Panc1 (cell line): ENCODE measurements around the gene ACTR3C. TPM values are rescaled to one million over a fixed set of nuclear protein-coding genes. Genes with fewer than 3 reads are reported as not detected.

Experiments used
- ATAC-seq: fragments of 200-7000 bp; cut with Tn5 transposase; 2 replicates; pipeline ENCODE4 v1.9.1; 2020; ENCODE audit warnings: mild to moderate bottlenecking, moderate library complexity
- BruUV-seq: library from RNA; stranded (reverse); fragments of 400-500 nt; replicated peaks from 2 replicates; lab custom pipeline; 2021; lab: Mats Ljungman, UMichigan
- CTCF ChIA-PET: fragments of 300-600 bp; sonication (Branson Sonifier 250); formaldehyde crosslinking; loops from one replicate; lab custom pipeline; 2022; ENCODE audit warnings: antibody characterized with exemption; lab: Charles Lee
- POLR2A ChIA-PET: fragments of 300-600 bp; sonication (Branson Sonifier 250); formaldehyde crosslinking; loops from one replicate; lab custom pipeline; 2022; ENCODE audit warnings: antibody characterized with exemption; lab: Charles Lee
- DNase-seq: peaks from one replicate; pipeline ENCODE4 v3.0.0-alpha.2; 2010; ENCODE audit warnings: low read depth, low spot score
- H3K27ac ChIP-seq: 2 replicates; pipeline ENCODE4 v1.5.1; 2011; ENCODE audit warnings: mild to moderate bottlenecking, low read length, inconsistent platforms
- H3K27me3 ChIP-seq: fragments of 200-500 bp; sonication (Bioruptor generic); 2 replicates; pipeline ENCODE4 v1.6.0; 2014; ENCODE audit warnings: low read length, inconsistent platforms; ENCODE audit not compliant: control insufficient read depth, insufficient read depth
- H3K36me3 ChIP-seq: fragments of 200-500 bp; sonication (Bioruptor generic); 2 replicates; pipeline ENCODE4 v1.5.1; 2014; ENCODE audit warnings: inconsistent platforms, mild to moderate bottlenecking, low read length, moderate library complexity; ENCODE audit not compliant: control insufficient read depth, insufficient read depth
- H3K4me1 ChIP-seq: 2 replicates; pipeline ENCODE4 v1.5.1; 2011; ENCODE audit warnings: inconsistent platforms, mild to moderate bottlenecking, low read length, moderate library complexity; ENCODE audit not compliant: control insufficient read depth, insufficient read depth
- H3K4me3 ChIP-seq, 2 experiments: 2 replicates each; pipeline ENCODE4 v1.5.1; 2011 to 2012; ENCODE audit warnings: low read depth in 2 of 2, low read length in 2 of 2, mild to moderate bottlenecking in 2 of 2, inconsistent platforms in 1 of 2, moderate library complexity in 1 of 2
- H3K9me3 ChIP-seq: fragments of 200-500 bp; sonication (Bioruptor generic); 2 replicates; pipeline ENCODE4 v1.5.1; 2014; ENCODE audit warnings: low read depth, mild to moderate bottlenecking, inconsistent platforms, low read length, moderate library complexity; ENCODE audit not compliant: control insufficient read depth, insufficient read depth
- POLR2AphosphoS5 ChIP-seq: IDR thresholded peaks from 2 replicates; pipeline ENCODE4 v1.6.1; 2012; ENCODE audit warnings: mild to moderate bottlenecking, low read depth, low read length, moderate library complexity
- SIN3A ChIP-seq: IDR thresholded peaks from 2 replicates; pipeline ENCODE4 v1.6.1; 2012; ENCODE audit warnings: low read depth, mild to moderate bottlenecking, low read length, moderate library complexity, borderline replicate concordance; ENCODE audit not compliant: insufficient read depth
- TCF7L2 ChIP-seq: IDR thresholded peaks from 2 replicates; pipeline ENCODE4 v1.6.1; 2011; ENCODE audit warnings: mild to moderate bottlenecking, low read depth, low read length, inconsistent platforms
- in situ Hi-C: cut with HindIII; loops from 2 replicates; pipeline ENCODE4 v1.10.0; 2016; ENCODE audit warnings: low sequenced_read_pairs, low pct_unique_long_range_greater_than_20kb
- intact Hi-C: fragments of 100-400 bp; cut with micrococcal nuclease; formaldehyde crosslinking; loops from one replicate; pipeline ENCODE4 v1.10.0; 2022; ENCODE audit not compliant: unreplicated experiment
- total RNA-seq: library from RNA; stranded (reverse); gene quantifications from one replicate; pipeline ENCODE4 v1.2.1, GENCODE V29; 2021; ENCODE audit not compliant: unreplicated experiment
- TF ChIP-seq, protein P1 (sequence below), 2 experiments: IDR thresholded peaks; 2 replicates each; pipeline ENCODE4 v1.6.1; 2011 to 2012; ENCODE audit warnings: low read depth in 2 of 2, control low read depth in 1 of 2, low read length in 1 of 2, mild to moderate bottlenecking in 1 of 2, moderate library complexity in 1 of 2; ENCODE audit not compliant: insufficient read depth in 1 of 2
- TF ChIP-seq, protein P2 (sequence below): fragments of 450-650 bp; IDR thresholded peaks from 2 replicates; pipeline ENCODE4 v1.5.1; 2017; ENCODE audit warnings: mild to moderate bottlenecking

Gene ACTR3C
- total RNA-seq, 1 experiment from 2014 or later, result 6.5 TPM

DNA sequence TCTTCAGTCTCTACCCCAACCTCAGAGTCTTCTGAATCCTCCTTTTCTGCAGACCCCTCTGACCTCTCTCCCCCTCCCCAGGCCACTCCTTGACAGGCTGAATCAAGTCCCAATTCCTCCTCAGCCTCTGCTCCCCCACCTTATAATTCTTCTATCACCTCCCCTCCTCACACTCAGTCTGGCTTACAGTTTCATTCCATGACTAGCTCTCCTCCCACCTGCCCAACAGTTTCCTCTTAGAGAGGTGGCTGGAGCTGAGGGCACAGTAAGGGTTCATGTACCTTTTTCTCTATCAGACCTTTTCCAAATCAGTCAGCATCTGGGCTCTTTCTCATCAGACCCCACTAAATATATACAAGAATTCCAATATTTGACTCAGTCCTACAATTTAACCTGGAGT is 14.8 kb downstream of the ACTR3C start:
- H3K9me3 ChIP-seq, result no peaks in the 10 kb centered on the region
- BruUV-seq, result no TSS peak
- ChIA-PET CTCF (no interaction called here), POLR2A (no interaction called here)
- in situ Hi-C loops (no loop called here), intact Hi-C loops (no loop called here)
- no peaks in the 10 kb centered on the region for H3K36me3 ChIP-seq
- ATAC-seq (no peak), DNase-seq (no peak)
- H3K4me1 ChIP-seq, result no peaks in the 10 kb centered on the region
- H3K27me3 ChIP-seq, result no peaks in the 10 kb centered on the region
- no peak overlapping the region for H3K27ac ChIP-seq
- TF ChIP-seq, protein P1, sequence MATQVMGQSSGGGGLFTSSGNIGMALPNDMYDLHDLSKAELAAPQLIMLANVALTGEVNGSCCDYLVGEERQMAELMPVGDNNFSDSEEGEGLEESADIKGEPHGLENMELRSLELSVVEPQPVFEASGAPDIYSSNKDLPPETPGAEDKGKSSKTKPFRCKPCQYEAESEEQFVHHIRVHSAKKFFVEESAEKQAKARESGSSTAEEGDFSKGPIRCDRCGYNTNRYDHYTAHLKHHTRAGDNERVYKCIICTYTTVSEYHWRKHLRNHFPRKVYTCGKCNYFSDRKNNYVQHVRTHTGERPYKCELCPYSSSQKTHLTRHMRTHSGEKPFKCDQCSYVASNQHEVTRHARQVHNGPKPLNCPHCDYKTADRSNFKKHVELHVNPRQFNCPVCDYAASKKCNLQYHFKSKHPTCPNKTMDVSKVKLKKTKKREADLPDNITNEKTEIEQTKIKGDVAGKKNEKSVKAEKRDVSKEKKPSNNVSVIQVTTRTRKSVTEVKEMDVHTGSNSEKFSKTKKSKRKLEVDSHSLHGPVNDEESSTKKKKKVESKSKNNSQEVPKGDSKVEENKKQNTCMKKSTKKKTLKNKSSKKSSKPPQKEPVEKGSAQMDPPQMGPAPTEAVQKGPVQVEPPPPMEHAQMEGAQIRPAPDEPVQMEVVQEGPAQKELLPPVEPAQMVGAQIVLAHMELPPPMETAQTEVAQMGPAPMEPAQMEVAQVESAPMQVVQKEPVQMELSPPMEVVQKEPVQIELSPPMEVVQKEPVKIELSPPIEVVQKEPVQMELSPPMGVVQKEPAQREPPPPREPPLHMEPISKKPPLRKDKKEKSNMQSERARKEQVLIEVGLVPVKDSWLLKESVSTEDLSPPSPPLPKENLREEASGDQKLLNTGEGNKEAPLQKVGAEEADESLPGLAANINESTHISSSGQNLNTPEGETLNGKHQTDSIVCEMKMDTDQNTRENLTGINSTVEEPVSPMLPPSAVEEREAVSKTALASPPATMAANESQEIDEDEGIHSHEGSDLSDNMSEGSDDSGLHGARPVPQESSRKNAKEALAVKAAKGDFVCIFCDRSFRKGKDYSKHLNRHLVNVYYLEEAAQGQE (IDR thresholded peaks at IDR 0.05; ENCODE audit: insufficient read depth in 1 of 2, low read depth in 2 of 2, low read length in 1 of 2), result no peak
- no peak for TF ChIP-seq POLR2AphosphoS5
- TF ChIP-seq, protein P2, sequence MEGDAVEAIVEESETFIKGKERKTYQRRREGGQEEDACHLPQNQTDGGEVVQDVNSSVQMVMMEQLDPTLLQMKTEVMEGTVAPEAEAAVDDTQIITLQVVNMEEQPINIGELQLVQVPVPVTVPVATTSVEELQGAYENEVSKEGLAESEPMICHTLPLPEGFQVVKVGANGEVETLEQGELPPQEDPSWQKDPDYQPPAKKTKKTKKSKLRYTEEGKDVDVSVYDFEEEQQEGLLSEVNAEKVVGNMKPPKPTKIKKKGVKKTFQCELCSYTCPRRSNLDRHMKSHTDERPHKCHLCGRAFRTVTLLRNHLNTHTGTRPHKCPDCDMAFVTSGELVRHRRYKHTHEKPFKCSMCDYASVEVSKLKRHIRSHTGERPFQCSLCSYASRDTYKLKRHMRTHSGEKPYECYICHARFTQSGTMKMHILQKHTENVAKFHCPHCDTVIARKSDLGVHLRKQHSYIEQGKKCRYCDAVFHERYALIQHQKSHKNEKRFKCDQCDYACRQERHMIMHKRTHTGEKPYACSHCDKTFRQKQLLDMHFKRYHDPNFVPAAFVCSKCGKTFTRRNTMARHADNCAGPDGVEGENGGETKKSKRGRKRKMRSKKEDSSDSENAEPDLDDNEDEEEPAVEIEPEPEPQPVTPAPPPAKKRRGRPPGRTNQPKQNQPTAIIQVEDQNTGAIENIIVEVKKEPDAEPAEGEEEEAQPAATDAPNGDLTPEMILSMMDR, result no peak
- no peak for TF ChIP-seq TCF7L2
- no peak for TF ChIP-seq SIN3A
- no peak overlapping the region for H3K4me3 ChIP-seq

DNA sequence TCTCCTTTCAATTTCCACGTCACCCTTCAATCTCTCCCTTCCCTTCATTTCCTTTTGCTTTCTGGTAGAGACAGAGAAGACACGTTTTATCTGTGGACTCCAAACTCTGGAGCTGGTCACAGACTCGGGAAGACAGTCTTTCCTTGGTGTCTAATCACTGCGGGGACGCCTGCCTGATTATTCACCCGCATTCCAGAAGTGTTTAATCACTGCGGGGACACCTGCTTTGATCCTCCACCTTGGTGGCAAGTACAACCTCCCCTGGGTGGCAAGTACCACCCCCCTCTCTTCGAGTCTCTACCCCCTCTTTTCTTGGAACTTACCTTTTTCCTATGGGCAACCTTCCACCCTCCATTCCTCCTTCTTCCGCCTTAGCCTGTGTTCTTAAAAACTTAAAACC is 15.4 kb downstream of the ACTR3C start:
- BruUV-seq, result no TSS peak
- no peaks in the 10 kb centered on the region for H3K9me3 ChIP-seq
- ChIA-PET CTCF (no interaction called here), POLR2A (no interaction called here)
- H3K27ac ChIP-seq, result no peak overlapping the region
- no peaks in the 10 kb centered on the region for H3K4me1 ChIP-seq
- in situ Hi-C loops (no loop called here), intact Hi-C loops (no loop called here)
- no peaks in the 10 kb centered on the region for H3K36me3 ChIP-seq
- no peak for DNase-seq
- no peaks in the 10 kb centered on the region for H3K27me3 ChIP-seq
- TF ChIP-seq, protein P2, result no peak
- TF ChIP-seq SIN3A (no peak), POLR2AphosphoS5 (no peak), TCF7L2 (no peak)
- TF ChIP-seq, protein P1 (IDR thresholded peaks at IDR 0.05; ENCODE audit: insufficient read depth in 1 of 2, low read depth in 2 of 2, low read length in 1 of 2), result no peak
- ATAC-seq, result no peak
- H3K4me3 ChIP-seq, result no peak overlapping the region
